IgD-negative memory B cell (primary cell): Measurements from ENCODE around the gene PPP2CA. TPM values are rescaled to one million over a fixed set of nuclear protein-coding genes. Genes with fewer than 3 reads are reported as not detected.
"Not testable (repeated sequence)": the region's sequence is repeated elsewhere in the genome, so short reads cannot be mapped to it uniquely, and the experiment has no call there.

ENCODE experiments used
- H3K27ac Mint-ChIP-seq, 3 donors: one replicate each; pipeline ENCODE4 v1.8.0; 2020 to 2022; ENCODE audit warnings: mild to moderate bottlenecking in 3 of 3, mixed read lengths in 3 of 3, moderate library complexity in 1 of 3
- H3K27me3 Mint-ChIP-seq: one replicate; pipeline ENCODE4 v1.8.0; 2021; ENCODE audit warnings: mixed read lengths
- H3K36me3 Mint-ChIP-seq: one replicate; pipeline ENCODE4 v1.8.0; 2020; ENCODE audit warnings: mild to moderate bottlenecking, mixed read lengths
- H3K4me1 Mint-ChIP-seq, 3 donors: one replicate each; pipeline ENCODE4 v1.8.0; 2020 to 2022; ENCODE audit warnings: mixed read lengths in 3 of 3, mild to moderate bottlenecking in 1 of 3
- H3K4me3 Mint-ChIP-seq, 4 donors: one replicate each; pipeline ENCODE4 v1.8.0; 2020 to 2022; ENCODE audit warnings: mild to moderate bottlenecking in 4 of 4, mixed read lengths in 4 of 4, moderate library complexity in 3 of 4
- H3K9me3 Mint-ChIP-seq, 3 donors: one replicate each; pipeline ENCODE4 v1.8.0; 2020 to 2021; ENCODE audit warnings: mixed read lengths in 3 of 3, mild to moderate bottlenecking in 1 of 3
- polyA plus RNA-seq: library from polyadenylated mRNA; unstranded; fragments of 300-500 nt; fragmentation: Illumina TruSeq; gene quantifications from one replicate; pipeline ENCODE4 v1.2.3, GENCODE V29; 2021

PPP2CA gene
- polyA plus RNA-seq = 215 TPM

DNA sequence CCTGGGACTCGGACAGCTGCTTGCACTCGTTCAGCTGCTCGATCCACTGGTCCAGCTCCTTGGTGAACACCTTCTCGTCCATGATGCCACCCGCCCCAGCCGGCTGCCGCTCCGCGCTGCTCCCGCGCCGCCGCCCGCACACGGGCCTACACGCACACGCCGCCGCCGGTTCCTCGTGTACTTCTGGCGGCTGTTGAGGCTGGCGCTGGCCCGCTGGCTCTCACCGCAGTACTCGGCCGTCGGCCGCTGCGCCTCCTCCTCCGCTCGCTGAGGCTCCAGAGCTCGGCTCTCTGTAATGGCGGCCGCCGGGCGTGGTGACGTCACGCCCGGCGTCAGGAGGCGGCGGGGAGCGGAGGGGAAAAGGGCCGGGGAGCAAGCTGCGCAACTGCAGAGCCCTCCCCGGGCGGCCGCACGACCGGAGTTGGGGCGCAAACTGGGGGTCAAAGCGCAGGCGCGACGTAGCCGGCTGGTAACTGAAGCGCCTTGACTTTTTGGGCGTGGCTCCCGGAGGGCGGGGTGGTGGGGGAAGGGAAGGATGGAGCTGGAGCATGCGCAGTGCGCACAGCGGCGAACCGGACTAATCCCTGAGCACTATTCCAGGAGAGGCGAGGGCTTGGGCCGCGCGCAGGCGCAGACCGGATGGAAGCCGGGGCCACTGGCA is at the start of gene PPP2CA:
TSS of gene PPP2CA (minus strand) at position 294 of the 661 bp plus-strand sequence. CDS start at position 82, 212 bp downstream.
- peaks cover 7% of the 10 kb centered on the region for H3K36me3 Mint-ChIP-seq
- H3K4me1 Mint-ChIP-seq = peaks cover 32 to 51% (median 39%) of the 10 kb centered on the region in 3 donors
- no peaks in the 10 kb centered on the region for H3K27me3 Mint-ChIP-seq
- no peaks in the 10 kb centered on the region for H3K9me3 Mint-ChIP-seq
- peak within 1 kb of the TSS; percentile 97 to 100 (median 99) for H3K4me3 Mint-ChIP-seq
- H3K27ac Mint-ChIP-seq = peak within 1 kb of the TSS; percentile 99 to 100 (median 100)

DNA sequence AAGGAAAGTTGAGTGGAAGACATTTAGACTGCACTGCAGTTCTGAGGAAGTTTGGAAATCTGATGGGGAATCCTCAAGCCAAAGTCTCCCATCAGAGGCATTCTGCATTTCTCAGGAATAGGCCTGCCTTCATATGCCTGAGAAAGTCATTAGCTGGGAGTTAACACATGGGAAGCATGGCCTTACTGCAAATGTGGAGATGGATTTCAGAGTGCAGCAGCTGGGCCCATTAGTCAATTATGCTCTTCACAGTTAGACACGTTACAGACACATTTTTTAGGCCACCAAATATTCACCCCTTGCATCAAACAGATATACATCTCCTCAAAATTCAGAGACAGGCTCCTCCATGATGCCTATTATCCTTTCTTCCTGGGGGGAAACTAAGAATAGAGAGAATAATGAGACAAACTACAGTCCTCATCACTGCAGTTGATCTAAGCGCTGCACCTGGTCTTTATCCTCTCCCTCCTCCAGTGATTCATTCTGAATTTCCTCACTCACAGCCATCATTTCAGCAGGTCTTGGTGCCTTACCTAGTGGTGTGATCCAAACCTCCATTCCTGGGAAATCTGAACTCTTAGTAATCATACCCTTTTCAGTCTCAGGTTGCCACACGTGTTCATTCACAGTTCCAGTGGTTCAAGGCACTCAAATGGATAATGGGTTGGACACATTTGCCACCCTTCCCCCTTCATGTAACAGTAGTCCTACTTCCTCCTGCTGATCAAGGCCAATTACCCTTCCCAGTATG is 47.9 kb upstream of the PPP2CA start:
- H3K4me3 Mint-ChIP-seq = no peak overlapping the region

DNA sequence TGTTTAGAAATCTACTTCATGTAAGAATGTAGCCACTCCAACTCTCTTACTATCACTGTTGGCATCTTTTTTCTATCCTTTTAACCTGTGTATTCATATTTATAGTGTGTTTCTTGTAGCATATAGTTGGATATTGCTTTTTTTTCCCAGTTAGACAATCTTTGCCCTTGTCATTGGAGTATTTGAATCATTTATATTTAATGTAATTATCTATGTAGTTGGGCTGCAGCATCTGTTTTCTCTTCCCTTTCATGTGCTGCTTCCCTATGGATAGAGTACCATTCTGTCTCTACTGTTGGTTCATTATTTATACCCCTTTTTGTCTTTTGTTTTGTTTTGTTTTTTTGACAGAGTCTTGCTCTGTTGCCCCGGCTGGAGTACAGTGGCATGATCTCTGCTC is 45.2 kb upstream of the PPP2CA start:
- H3K4me3 Mint-ChIP-seq = no peak overlapping the region
- H3K4me1 Mint-ChIP-seq = no peaks in the 10 kb centered on the region
- H3K36me3 Mint-ChIP-seq = peaks cover 5% of the 10 kb centered on the region
- peaks cover 0 to 7% (median 1%) of the 10 kb centered on the region in 3 donors for H3K9me3 Mint-ChIP-seq
- H3K27me3 Mint-ChIP-seq = peaks cover 6% of the 10 kb centered on the region
- H3K27ac Mint-ChIP-seq = no peak overlapping the region

More for the DNA sequence above, 47.9 kb upstream of the PPP2CA start:
- H3K4me1 Mint-ChIP-seq = no peaks in the 10 kb centered on the region
- H3K27ac Mint-ChIP-seq = no peak overlapping the region
- peaks cover 5% of the 10 kb centered on the region for H3K36me3 Mint-ChIP-seq
- H3K27me3 Mint-ChIP-seq = peaks cover 9% of the 10 kb centered on the region
- H3K9me3 Mint-ChIP-seq = peaks cover 0 to 9% (median 1%) of the 10 kb centered on the region in 3 donors

DNA sequence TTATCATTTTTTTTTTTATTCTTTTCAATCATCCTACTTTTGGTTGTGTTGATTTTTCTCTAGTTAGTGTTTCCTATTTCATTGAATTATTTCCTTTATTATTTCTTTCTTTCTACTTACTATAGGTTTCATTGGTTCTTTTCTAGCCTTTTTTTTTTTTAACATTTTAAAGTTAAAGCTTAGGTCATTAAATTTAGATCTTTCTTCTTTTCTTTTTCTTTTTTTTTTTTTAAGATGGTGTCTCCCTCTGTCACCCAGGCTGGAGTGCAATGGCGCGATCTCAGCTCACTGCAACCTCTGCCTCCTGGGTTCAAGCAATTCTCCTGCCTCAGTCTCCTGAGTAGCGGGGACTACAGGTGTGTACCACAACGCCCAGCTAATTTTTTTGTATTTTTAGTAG is 43.0 kb upstream of the PPP2CA start:
- Mint-ChIP-seq H3K27me3 (peaks cover 8% of the 10 kb centered on the region), H3K4me3 (no peak overlapping the region), H3K27ac (no peak overlapping the region), H3K36me3 (peaks cover 5% of the 10 kb centered on the region), H3K4me1 (no peaks in the 10 kb centered on the region), H3K9me3 (peaks cover 4 to 12% (median 10%) of the 10 kb centered on the region in 3 donors)

DNA sequence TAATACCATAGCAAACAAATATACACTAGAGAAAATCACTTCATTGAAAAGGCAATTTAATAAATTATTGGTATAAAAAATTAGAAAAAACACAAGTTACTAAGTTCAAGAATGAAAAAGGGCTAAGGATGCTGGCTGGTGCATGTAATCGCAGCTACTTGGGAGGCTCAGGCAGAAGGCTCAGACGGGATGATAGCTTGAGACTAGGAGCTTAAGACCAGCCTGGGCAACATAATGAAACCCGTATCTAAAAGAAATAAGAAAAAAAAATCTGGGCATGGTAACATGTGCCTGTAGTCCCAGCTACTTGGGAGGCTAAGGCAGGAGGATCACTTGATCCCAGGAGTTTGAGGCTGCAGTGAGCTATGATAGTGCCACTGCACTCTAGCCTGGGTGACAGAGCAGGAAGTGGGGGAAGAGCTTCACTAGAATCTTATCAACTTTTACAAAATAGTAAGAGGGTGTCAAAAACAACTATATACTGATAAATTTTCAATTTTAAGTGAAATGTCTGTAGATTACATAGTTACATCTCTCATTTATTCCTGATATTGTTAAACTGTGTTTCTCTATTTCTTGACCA is 42.2 kb upstream of the PPP2CA start:
- H3K36me3 Mint-ChIP-seq = peaks cover 5% of the 10 kb centered on the region
- peaks cover 5 to 14% (median 12%) of the 10 kb centered on the region in 3 donors for H3K9me3 Mint-ChIP-seq
- H3K4me1 Mint-ChIP-seq = no peaks in the 10 kb centered on the region
- H3K27ac Mint-ChIP-seq = no peak overlapping the region
- H3K4me3 Mint-ChIP-seq = no peak overlapping the region
- peaks cover 6% of the 10 kb centered on the region for H3K27me3 Mint-ChIP-seq

DNA sequence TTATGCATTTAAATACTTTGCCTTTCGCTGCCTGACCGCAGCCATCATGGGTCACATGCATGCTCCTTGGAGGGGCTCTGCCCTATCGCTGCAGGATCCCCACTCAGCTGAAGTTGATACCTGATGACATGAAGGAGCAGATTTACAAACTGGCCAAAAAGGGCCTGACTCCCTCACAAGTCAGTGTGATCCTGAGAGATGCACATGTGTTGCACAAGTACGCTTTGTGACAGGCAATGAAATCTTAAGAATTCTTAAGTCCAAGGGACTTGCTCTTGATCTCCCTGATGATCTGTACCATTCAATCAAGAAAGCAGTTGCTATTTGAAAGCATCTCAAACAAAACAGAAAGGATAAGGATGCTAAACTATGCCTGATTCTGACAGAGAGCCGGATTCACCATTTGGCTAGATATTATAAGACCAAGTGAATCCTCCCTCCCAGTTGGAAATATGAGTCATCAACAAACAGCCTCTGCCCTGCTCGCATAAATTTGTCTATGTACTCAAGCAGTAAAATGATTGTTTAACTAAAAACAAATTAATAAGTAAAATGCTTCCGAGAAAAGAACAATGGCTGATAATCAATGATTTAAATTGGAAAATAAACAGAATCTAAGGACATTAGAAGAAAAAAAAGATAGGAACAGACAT is 41.6 kb upstream of the PPP2CA start:
- peaks cover 9 to 19% (median 17%) of the 10 kb centered on the region in 3 donors for H3K9me3 Mint-ChIP-seq
- peaks cover 5% of the 10 kb centered on the region for H3K36me3 Mint-ChIP-seq
- peaks cover 6% of the 10 kb centered on the region for H3K27me3 Mint-ChIP-seq
- H3K4me1 Mint-ChIP-seq = no peaks in the 10 kb centered on the region
- no peak overlapping the region for H3K27ac Mint-ChIP-seq
- H3K4me3 Mint-ChIP-seq = no peak overlapping the region

DNA sequence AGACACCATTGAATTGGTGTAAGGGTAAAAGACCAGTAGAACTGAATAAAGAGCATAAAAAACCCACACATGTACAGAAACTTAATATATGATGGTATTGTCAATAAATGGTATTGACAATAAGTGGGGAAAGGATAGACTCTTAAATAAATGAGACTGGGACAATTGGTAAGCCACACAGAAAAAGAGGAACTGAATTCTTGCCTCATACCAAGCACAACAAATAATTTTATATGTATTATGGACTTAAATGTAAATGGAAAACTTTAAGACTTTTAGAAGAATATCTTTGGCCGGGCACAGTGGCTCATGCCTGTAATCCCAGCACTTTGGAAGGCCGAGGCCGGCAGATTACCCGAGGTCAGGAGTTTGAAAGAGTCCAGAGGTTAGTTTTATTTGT is 37.9 kb upstream of the PPP2CA start:
- Mint-ChIP-seq H3K4me1 (no peaks in the 10 kb centered on the region), H3K36me3 (no peaks in the 10 kb centered on the region), H3K9me3 (peaks cover 9 to 20% (median 16%) of the 10 kb centered on the region in 3 donors), H3K27ac (no peak overlapping the region), H3K4me3 (no peak overlapping the region), H3K27me3 (peaks cover 7% of the 10 kb centered on the region)

DNA sequence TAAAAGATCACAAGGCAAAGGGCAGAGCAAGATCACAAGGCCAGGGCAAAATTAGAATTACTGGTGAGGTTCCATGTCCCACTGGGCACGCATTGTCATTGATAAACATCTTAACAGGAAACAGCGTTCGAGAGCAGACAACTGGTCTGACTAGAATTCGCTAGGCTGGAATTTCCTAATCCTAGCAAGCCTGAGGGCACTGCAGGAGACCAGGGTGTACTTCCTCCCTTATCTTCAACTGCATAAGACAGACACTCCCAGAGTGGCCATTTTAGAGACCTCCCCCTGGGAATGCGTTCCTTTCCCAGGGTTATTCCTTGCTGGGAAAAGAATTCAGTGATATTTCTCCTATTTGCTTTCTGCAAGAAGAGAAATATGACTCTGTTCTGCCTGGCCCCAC is 36.8 kb upstream of the PPP2CA start:
- not testable (repeated sequence) for H3K36me3 Mint-ChIP-seq, H3K4me1 Mint-ChIP-seq, H3K27ac Mint-ChIP-seq, H3K27me3 Mint-ChIP-seq
- peaks cover 9 to 20% (median 16%) of the 10 kb centered on the region in 3 donors for H3K9me3 Mint-ChIP-seq
- H3K4me3 Mint-ChIP-seq = peak overlapping the region in 1 of 4 donors; percentile 58

DNA sequence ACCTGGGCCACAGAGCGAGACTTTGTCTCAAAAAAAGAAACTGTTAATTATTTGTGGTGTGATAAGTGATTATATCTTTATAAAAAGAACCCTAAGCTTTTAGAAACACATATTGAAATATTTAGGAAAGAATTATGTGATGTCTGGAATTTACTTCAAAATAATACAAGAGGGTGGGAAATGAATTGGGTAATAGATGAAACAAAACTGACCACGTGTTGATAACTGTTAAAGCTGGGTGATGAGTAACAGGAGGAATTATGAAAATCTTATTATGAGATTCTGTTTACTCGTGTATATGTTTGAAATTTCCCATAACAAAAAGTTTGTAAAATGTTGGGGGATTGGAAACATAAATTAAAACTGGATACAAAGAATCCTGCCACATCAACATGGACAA is 33.0 kb upstream of the PPP2CA start:
- no peaks in the 10 kb centered on the region for H3K36me3 Mint-ChIP-seq
- H3K9me3 Mint-ChIP-seq = peaks cover 6 to 11% (median 10%) of the 10 kb centered on the region in 3 donors
- H3K27ac Mint-ChIP-seq = no peak overlapping the region
- peaks cover 4% of the 10 kb centered on the region for H3K27me3 Mint-ChIP-seq
- H3K4me3 Mint-ChIP-seq = no peak overlapping the region
- H3K4me1 Mint-ChIP-seq = no peaks in the 10 kb centered on the region

DNA sequence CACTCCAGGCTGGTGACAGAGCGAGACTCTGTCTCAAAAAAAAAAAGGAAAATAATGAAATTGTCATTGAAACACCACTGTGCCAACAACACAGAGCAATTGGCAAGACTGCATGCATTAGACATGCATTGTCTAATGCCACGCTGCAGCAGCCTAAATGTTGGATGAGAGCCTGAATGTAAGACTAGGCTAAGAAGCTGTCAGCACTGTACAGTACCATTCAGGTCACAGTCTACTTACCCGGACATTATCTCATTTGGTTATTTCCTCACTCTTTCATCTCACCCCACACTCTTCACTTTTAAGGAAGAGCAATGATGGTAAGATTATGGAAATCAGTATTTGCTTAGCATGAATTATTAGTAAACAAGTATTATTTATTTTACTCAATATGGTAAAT is 31.3 kb upstream of the PPP2CA start:
- H3K27ac Mint-ChIP-seq = no peak overlapping the region
- H3K4me3 Mint-ChIP-seq = no peak overlapping the region
- H3K9me3 Mint-ChIP-seq = peaks cover 0 to 1% (median 0%) of the 10 kb centered on the region in 3 donors
- H3K36me3 Mint-ChIP-seq = no peaks in the 10 kb centered on the region
- peaks cover 3% of the 10 kb centered on the region for H3K27me3 Mint-ChIP-seq
- no peaks in the 10 kb centered on the region for H3K4me1 Mint-ChIP-seq

DNA sequence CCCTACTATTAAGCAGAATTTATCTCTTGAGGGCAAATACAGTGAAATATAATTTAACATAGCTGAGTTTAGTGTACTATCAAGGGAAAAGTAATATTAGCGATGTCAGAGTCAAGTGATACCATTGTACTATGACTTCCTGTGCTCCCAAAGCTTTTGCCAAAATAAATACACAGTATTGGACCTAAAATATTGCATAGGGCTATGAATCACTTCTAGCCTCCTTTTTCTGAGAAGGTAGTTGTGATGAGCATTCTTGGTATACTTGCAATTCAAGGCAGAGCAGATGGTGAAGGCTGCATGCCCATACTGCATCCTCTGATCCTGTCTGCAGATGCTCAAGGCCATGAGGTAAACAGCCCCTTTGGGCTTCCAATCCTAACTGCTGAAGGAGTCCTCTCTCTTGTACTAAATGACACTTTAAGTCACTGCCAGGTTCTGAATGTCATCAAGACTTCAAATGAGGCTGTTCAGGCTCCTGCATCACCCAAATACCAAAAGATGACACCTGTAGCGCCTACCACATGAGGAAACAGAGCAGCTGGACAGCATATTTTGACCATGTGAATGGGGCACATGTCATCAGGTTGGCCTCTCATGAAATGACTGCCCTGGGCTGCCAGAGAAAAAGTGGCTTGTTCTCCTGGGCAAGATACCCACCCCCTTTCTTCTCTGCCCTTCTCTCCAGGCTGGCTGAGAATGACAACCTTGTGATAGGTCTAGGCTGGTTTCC is 29.7 kb upstream of the PPP2CA start:
- Mint-ChIP-seq H3K36me3 (no peaks in the 10 kb centered on the region), H3K4me3 (no peak overlapping the region), H3K9me3 (no peaks in the 10 kb centered on the region), H3K4me1 (no peaks in the 10 kb centered on the region), H3K27ac (peak overlapping the region in 1 of 3 donors; percentile 16), H3K27me3 (peaks cover 3% of the 10 kb centered on the region)

DNA sequence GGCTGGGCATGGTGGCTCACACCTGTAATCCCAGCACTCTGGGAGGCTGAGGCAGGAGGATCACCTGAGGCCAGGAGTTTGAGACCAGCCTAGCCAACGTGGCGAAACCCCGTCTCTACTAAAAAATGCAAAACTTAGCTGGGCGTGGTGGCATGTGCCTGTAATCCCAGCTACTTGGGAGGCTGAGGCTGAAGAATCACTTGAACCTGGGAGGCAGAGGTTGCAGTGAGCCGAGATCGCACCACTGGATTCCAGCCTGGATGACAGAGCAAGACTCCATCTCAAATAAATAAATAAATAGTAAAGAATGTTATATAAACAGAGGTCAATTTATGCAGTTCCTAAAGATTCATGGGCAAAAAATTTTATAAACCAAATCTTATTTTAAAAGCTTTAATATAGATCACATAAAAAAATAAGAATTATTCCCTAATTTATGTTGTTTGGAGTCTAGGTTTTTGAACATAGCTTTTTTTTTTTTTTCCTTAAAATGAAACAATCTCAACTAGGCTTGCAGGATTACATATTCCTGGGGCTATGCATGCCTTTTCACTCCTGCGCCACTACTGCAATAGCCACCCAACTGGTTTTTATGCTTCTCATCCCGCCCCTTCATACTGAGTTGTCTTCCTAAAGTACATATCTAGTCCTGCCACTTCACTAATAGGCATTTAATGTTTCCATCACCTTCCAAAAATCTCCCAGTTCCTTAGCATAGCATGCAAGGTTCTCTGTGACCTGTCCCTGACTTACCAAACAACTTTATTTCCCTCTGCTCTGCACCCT is 27.7 kb upstream of the PPP2CA start:
- not testable (repeated sequence) for H3K27ac Mint-ChIP-seq, H3K4me1 Mint-ChIP-seq, H3K27me3 Mint-ChIP-seq, H3K9me3 Mint-ChIP-seq, H3K36me3 Mint-ChIP-seq, H3K4me3 Mint-ChIP-seq

DNA sequence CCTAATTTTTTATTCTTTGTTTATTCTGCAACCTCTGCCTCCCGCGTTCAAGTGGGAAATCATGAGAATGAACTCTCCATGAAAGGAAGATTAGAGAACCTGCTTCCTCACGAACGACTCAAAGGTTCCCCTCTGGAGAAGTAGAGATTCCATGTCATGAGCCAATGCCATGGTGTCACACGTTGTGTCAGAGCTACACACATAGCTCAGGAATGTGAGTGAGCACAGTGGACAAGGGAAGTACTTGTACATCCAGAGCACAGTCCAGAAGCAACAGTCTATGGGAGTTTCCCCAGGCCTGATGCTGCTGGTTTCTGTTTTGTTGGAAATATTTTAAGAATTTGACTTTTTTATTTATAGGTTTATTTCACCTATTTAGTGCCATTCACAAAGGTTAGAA is 26.8 kb upstream of the PPP2CA start:
- no peaks in the 10 kb centered on the region for H3K9me3 Mint-ChIP-seq
- H3K27me3 Mint-ChIP-seq = peaks cover 3% of the 10 kb centered on the region
- H3K36me3 Mint-ChIP-seq = no peaks in the 10 kb centered on the region
- H3K4me3 Mint-ChIP-seq = no peak overlapping the region
- H3K27ac Mint-ChIP-seq = no peak overlapping the region
- no peaks in the 10 kb centered on the region for H3K4me1 Mint-ChIP-seq

DNA sequence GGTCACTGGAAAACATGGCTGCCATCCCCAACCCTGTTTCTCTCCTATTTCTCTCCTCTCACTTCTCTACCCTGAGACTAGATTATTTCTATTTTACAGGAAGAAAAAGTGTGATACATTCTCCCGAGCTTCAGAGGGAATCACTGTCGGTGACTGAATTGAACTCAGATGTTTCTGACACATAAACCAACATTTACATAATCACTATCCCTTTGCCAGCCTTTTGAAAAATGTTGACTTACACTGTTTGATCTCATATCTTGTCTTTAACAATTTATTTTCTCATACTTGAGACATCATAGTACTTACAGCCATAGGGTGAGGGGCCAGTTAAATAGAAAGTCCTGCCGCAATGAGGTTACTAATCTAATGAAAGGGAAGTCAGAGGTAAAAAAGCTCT is 25.1 kb upstream of the PPP2CA start:
- H3K9me3 Mint-ChIP-seq = no peaks in the 10 kb centered on the region
- peaks cover 3% of the 10 kb centered on the region for H3K27me3 Mint-ChIP-seq
- H3K36me3 Mint-ChIP-seq = no peaks in the 10 kb centered on the region
- H3K4me3 Mint-ChIP-seq = no peak overlapping the region
- H3K4me1 Mint-ChIP-seq = no peaks in the 10 kb centered on the region
- no peak overlapping the region for H3K27ac Mint-ChIP-seq
